Spleen (tissue), 11 donors: ENCODE measurements around the gene ARMC9. TPM values are rescaled to one million over a fixed set of nuclear protein-coding genes. Genes with fewer than 3 reads are reported as not detected.

Experiments used
- DNase-seq: peaks from one replicate; pipeline ENCODE4 v3.0.0-alpha.2; 2020
- H3K27ac ChIP-seq, 8 donors: fragments of 200-600 bp; sonication (generic) in 7 of 8; 1 replicate in 4 of 8; 2 replicates in 4 of 8; pipeline versions ENCODE4 v1.5.0 to v1.8.0; 2016 to 2021; ENCODE audit warnings: inconsistent platforms in 4 of 8, mild to moderate bottlenecking in 4 of 8, moderate library complexity in 1 of 8
- H3K27me3 ChIP-seq, 7 donors: fragments of 200-600 bp; sonication (generic) in 6 of 7; replicated peaks in 1 of 7; 1 replicate in 4 of 7; 2 replicates in 3 of 7; pipeline versions ENCODE4 v1.5.0 to v1.8.0; 2016 to 2021; ENCODE audit warnings: inconsistent platforms in 3 of 7, mild to moderate bottlenecking in 1 of 7
- H3K36me3 ChIP-seq, 6 donors: fragments of 200-600 bp; sonication (generic) in 5 of 6; 1 replicate in 4 of 6; 2 replicates in 2 of 6; pipeline versions ENCODE4 v1.5.0 to v1.8.0; 2016 to 2021; ENCODE audit warnings: inconsistent platforms in 2 of 6
- H3K4me1 ChIP-seq, 6 donors: fragments of 200-600 bp; sonication (generic) in 5 of 6; 1 replicate in 3 of 6; 2 replicates in 3 of 6; pipeline versions ENCODE4 v1.5.0 to v1.8.0; 2016 to 2021; ENCODE audit warnings: inconsistent platforms in 3 of 6
- H3K4me3 ChIP-seq, 8 donors: fragments of 200-600 bp; sonication (generic) in 7 of 8; 1 replicate in 4 of 8; 2 replicates in 4 of 8; pipeline versions ENCODE4 v1.5.0 to v1.8.0; 2016 to 2021; ENCODE audit warnings: inconsistent platforms in 4 of 8, mild to moderate bottlenecking in 4 of 8, moderate library complexity in 2 of 8
- H3K9me3 ChIP-seq, 8 donors: fragments of 200-600 bp; sonication (generic) in 7 of 8; 1 replicate in 4 of 8; 2 replicates in 4 of 8; pipeline versions ENCODE4 v1.5.0 to v1.8.0; 2016 to 2021; ENCODE audit warnings: inconsistent platforms in 4 of 8
- POLR2A ChIP-seq, 3 donors: fragments of 450-650 bp; IDR thresholded peaks; one replicate each; pipeline ENCODE4 v1.5.1; 2017; ENCODE audit warnings: antibody characterized with exemption in 3 of 3, mild to moderate bottlenecking in 1 of 3
- POLR2AphosphoS5 ChIP-seq, 3 donors: sonication (generic); formaldehyde crosslinking; IDR thresholded peaks; one replicate each; pipeline ENCODE4 v1.5.1; 2017; ENCODE audit warnings: antibody characterized with exemption in 3 of 3
- WGBS, 5 donors: extraction: QIAGEN DNeasy Blood & Tissue Kit in 3 of 5; methylation state at CpG; one replicate each; pipeline versions ENCODE4 v1.1.5 to v1.1.7; 2013 to 2018; 5-methylcytosine and 5-hydroxymethylcytosine counted together
- intact Hi-C: fragments of 100-400 bp; cut with DNase I; formaldehyde crosslinking; loops from one replicate; pipeline ENCODE4 v1.15.0; 2023; ENCODE audit warnings: low total_unique reads
- polyA plus RNA-seq, 3 donors: library from polyadenylated mRNA; stranded (reverse); fragments of 200-250 nt; gene quantifications; one replicate each; pipeline ENCODE4 v1.2.1, GENCODE V29; 2013
- total RNA-seq, 7 donors: library from RNA; depleted of rRNA in 3 of 7; stranded (reverse); fragments of >200 nt in 3 of 7; fragmentation: NEBNext Ultra II Directional in 4 of 7; extraction: Animal tissue kit (Norgen Biotek cat#: 25700) in 4 of 7; gene quantifications; one replicate each; pipeline versions ENCODE4 v1.1.0 to v1.2.1, GENCODE V29; 2016 to 2021
- TF ChIP-seq, protein P1 (sequence below), 11 experiments: fragments of 200-600 bp in 7 of 11; fragments of 450-650 bp in 4 of 11; sonication (generic) in 4 of 11; IDR thresholded peaks in 8 of 11; conservative IDR thresholded peaks in 3 of 11; 1 replicate in 7 of 11; 2 replicates in 4 of 11; pipeline versions ENCODE4 v1.4.0 to v1.8.0; 2016 to 2021; ENCODE audit warnings: antibody characterized with exemption in 11 of 11, inconsistent platforms in 4 of 11, mild to moderate bottlenecking in 1 of 11
- donor health status: healthy with polysubstance abuse.
- donor health status: DM: no; HTN: no; CAD: no; lungs with moderate emphysema.
- donor health status: DM: no; HTN: no; CAD: no.
- donor health status: Bipolar disorder and iron deficiency.
- donor health status: healthy.
- donor health status: DM: no; HTN: no; CAD: no.
- donor health status: DM: yes; HTN: yes; CAD: no.

ARMC9 gene
- total and polyA plus RNA-seq, 10 donors, result 0.83 to 8.9 (median 4.7) TPM

DNA sequence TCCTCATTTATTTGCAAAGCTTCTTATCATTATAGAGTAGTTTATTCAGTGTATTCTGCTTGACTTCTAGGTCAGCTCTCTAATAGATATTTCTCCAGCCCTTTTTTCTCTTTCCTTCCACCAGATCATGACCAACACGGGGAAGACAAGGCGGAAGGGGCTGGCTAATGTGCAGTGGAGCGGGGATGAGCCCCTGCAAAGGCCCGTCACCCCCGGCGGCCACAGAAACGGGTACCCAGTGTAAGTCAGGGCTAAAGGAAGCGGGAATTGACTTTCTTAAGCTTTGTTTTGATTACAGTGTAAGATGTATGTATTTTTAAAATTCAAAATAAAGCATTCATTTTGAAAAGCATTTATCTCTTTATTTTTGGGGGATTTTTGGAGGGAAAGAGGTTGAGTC, 146.4 kb downstream of the ARMC9 start:
- TF ChIP-seq POLR2A (IDR thresholded peaks at IDR 0.05), result no peak
- intact Hi-C loops, result no loop called here
- H3K36me3 ChIP-seq, result no peaks in the 10 kb centered on the region
- H3K27ac ChIP-seq, result no peak overlapping the region
- no peaks in the 10 kb centered on the region for H3K9me3 ChIP-seq
- H3K27me3 ChIP-seq, result no peaks in the 10 kb centered on the region
- no peak for DNase-seq
- no peak overlapping the region for H3K4me3 ChIP-seq
- 88 to 94% (median 90%) methylated on average over 8 of the region's 8 CpGs for WGBS, 5 donors
- H3K4me1 ChIP-seq, result peaks cover 0 to 15% (median 0%) of the 10 kb centered on the region in 6 donors

DNA sequence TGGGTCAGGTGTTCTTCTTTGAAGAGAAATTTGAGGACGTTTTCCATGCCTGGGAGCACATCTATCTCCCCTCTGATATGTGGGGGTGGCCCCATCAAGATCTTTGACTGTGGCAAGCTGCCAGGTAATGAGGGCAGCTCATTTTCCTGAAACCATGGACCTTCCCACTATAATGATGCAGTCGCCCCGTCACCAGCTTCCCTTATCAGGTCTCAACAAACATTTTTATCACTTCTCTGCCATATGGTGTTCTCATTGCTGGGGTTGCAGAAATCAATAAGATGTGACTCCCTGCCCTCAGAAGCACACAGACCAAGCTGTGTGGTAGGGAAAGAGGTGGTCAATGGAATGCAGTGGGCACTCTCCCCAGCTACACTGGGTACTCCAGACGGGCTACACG, 148.7 kb downstream of the ARMC9 start:
- no peak for DNase-seq
- Histone ChIP-seq H3K4me3 (no peak overlapping the region), H3K27me3 (no peaks in the 10 kb centered on the region), H3K36me3 (no peaks in the 10 kb centered on the region), H3K9me3 (no peaks in the 10 kb centered on the region), H3K27ac (no peak overlapping the region), H3K4me1 (peaks cover 0 to 12% (median 0%) of the 10 kb centered on the region in 6 donors)
- WGBS, 5 donors, result 74 to 91% (median 79%) methylated on average over 5 of the region's 5 CpGs
- intact Hi-C loops, result no loop called here
- TF ChIP-seq, protein P1, sequence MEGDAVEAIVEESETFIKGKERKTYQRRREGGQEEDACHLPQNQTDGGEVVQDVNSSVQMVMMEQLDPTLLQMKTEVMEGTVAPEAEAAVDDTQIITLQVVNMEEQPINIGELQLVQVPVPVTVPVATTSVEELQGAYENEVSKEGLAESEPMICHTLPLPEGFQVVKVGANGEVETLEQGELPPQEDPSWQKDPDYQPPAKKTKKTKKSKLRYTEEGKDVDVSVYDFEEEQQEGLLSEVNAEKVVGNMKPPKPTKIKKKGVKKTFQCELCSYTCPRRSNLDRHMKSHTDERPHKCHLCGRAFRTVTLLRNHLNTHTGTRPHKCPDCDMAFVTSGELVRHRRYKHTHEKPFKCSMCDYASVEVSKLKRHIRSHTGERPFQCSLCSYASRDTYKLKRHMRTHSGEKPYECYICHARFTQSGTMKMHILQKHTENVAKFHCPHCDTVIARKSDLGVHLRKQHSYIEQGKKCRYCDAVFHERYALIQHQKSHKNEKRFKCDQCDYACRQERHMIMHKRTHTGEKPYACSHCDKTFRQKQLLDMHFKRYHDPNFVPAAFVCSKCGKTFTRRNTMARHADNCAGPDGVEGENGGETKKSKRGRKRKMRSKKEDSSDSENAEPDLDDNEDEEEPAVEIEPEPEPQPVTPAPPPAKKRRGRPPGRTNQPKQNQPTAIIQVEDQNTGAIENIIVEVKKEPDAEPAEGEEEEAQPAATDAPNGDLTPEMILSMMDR (IDR thresholded peaks at IDR 0.05 in 8 of 11, conservative IDR thresholded peaks at IDR 0.05 in 3 of 11), result no peak
- TF ChIP-seq POLR2A (IDR thresholded peaks at IDR 0.05), result no peak
- TF ChIP-seq POLR2AphosphoS5 (IDR thresholded peaks at IDR 0.05), result no peak

DNA sequence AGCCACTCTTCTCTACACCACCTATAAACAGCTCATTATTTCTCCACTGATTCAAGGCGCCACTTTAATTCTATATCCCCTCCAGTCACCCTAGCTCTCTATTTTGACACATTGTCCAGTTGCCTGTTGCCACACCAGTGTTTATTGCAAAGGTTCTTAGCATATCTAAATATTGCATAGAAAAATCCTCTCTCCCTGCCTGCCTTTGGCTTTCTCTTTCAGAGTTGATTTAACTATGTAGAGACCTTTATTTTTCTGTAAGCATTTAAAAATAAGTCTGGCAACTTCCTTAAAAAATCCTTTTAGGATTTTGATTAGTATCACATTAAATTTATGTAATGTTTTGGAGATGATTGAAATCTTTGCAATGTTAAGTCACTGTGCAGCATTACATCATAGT, 149.2 kb downstream of the ARMC9 start:
- Histone ChIP-seq H3K27ac (no peak overlapping the region), H3K4me1 (peaks cover 0 to 11% (median 0%) of the 10 kb centered on the region in 6 donors), H3K36me3 (no peaks in the 10 kb centered on the region), H3K27me3 (no peaks in the 10 kb centered on the region), H3K4me3 (no peak overlapping the region), H3K9me3 (no peaks in the 10 kb centered on the region)
- TF ChIP-seq POLR2AphosphoS5 (IDR thresholded peaks at IDR 0.05) (no peak), POLR2A (IDR thresholded peaks at IDR 0.05) (no peak)
- TF ChIP-seq, protein P1 (IDR thresholded peaks at IDR 0.05 in 8 of 11, conservative IDR thresholded peaks at IDR 0.05 in 3 of 11), result no peak
- 61 to 95% (median 80%) methylated on average over 1 of the region's 1 CpG for WGBS, 5 donors
- DNase-seq, result no peak
- intact Hi-C loops, result no loop called here

DNA sequence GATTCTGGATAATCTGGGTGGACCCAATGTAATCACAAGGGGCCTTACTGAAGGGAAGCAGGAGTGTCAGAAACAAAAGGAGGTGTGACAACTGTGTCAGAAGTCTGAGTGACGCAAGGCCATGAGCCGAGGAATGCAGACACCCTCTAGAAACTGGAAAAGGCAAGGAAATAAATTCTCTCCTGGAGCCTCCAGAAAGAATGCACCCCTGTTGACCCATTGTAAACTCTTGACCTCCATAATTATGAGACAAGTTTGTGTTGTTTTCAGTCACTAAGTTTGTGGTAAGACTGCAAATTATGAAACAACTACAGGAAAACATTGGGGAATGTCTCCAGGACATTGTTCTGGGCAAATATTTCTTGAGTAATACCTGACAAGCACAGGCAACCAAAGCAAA, 149.7 kb downstream of the ARMC9 start:
- no peaks in the 10 kb centered on the region for H3K9me3 ChIP-seq
- TF ChIP-seq POLR2A (IDR thresholded peaks at IDR 0.05) (no peak), POLR2AphosphoS5 (IDR thresholded peaks at IDR 0.05) (no peak)
- TF ChIP-seq, protein P1 (IDR thresholded peaks at IDR 0.05 in 8 of 11, conservative IDR thresholded peaks at IDR 0.05 in 3 of 11), result no peak
- no peaks in the 10 kb centered on the region for H3K36me3 ChIP-seq
- no peaks in the 10 kb centered on the region for H3K27me3 ChIP-seq
- no peak overlapping the region for H3K27ac ChIP-seq
- DNase-seq, result no peak
- peaks cover 0 to 7% (median 0%) of the 10 kb centered on the region in 6 donors for H3K4me1 ChIP-seq
- intact Hi-C loops, result no loop called here
- 55 to 86% (median 75%) methylated on average over 2 of the region's 2 CpGs for WGBS, 5 donors
- H3K4me3 ChIP-seq, result no peak overlapping the region
